ENCODE measurements around the gene ITGB1BP1. TPM values are rescaled to one million over a fixed set of nuclear protein-coding genes. Genes with fewer than 3 reads are reported as not detected.

The ITGB1BP1 gene
- total and polyA plus RNA-seq, 9 of the 15 experiments (the other 6 are each of a cell fraction or from before 2014, with no cell fraction given): 37.8 to 95.3 (median 50.4) TPM

DNA sequence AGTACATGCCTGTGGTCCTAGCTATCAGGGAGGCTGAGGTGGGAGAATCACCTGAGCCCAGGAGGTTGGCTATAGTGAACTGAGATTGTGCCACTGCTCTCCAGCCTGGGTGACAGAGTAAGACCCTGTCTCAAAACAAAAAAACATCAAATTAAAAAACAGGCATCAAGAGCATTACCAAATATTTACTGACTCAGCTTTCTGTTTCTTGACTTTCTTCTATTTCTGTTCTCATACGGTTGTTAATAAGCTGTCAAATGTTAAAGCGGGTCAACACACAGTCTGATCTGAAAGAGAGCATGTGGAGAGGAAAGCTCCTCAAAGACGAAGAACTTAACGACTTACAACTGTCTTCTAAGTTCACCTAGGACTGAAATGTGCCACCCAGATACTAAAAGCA lies 59.0 kb downstream of the ITGB1BP1 start:
- intact Hi-C loops (cut with micrococcal nuclease) (no loop called here), in situ Hi-C loops (cut with MboI) (no loop called here)
- 21% methylated on average over 4 of the region's 4 CpGs for WGBS (ENCODE audit: insufficient coverage, low coverage, missing lambda C conversion rate)
- Histone ChIP-seq H4K20me1 (replicated peaks; ENCODE audit: control insufficient read depth, insufficient read depth, low read length) (no peaks in the 10 kb centered on the region), H3K4me3 (no peak overlapping the region), H3K27ac (ENCODE audit: extremely low read depth, low read depth, low read length) (no peak overlapping the region), H3K4me1 (replicated peaks in 1 of 2; ENCODE audit: control insufficient read depth in 2 of 2, insufficient read depth in 2 of 2, low read length in 2 of 2) (no peaks in the 10 kb centered on the region), H3K36me3 (ENCODE audit: control insufficient read depth, insufficient read depth, low read length) (no peaks in the 10 kb centered on the region), H3K9ac (ENCODE audit: insufficient read depth in 1 of 2, low read depth in 2 of 2, low read length in 2 of 2) (no peak overlapping the region), H3K9me3 (replicated peaks; ENCODE audit: control insufficient read depth, insufficient read depth, low read depth, low read length) (no peaks in the 10 kb centered on the region), H3K27me3 (ENCODE audit: control insufficient read depth in 2 of 2, insufficient read depth in 2 of 2, low read length in 2 of 2) (peaks cover 0 to 15% of the 10 kb centered on the region in 2 experiments; a peak in 3 of 5 replicates), H2AFZ (ENCODE audit: low read depth, low read length) (no peak overlapping the region), H3K4me2 (ENCODE audit: insufficient read depth, low read length) (no peak overlapping the region), H3K79me2 (ENCODE audit: control insufficient read depth, insufficient read depth, low read length) (no peaks in the 10 kb centered on the region), H3K9me1 (ENCODE audit: control insufficient read depth, insufficient read depth, low read length) (no peaks in the 10 kb centered on the region)
- ChIA-PET CTCF (ENCODE audit: low intra/inter-chr PET ratio) (no interaction called here), POLR2A (interaction anchor here (1.3 to 1.4 kb wide), 3 partner anchors 12 to 222 kb away, joined by 3 read pairs; no protein-coding TSS in a partner anchor)
- FAIRE-seq (peak; percentile 11), DNase-seq (ENCODE audit: extremely low read depth in 1 of 4, low spot score in 3 of 4) (no peak), ATAC-seq (no peak)
- TF ChIP-seq HIVEP1 (CRISPR knock-in tag; IDR thresholded peaks at IDR 0.05) (no peak), MAFG (tag; conservative IDR thresholded peaks at IDR 0.05) (peak; percentile 40; the same call in 1 of the 2 replicates), ZNF696 (CRISPR knock-in tag; conservative IDR thresholded peaks at IDR 0.05) (no peak), ZNF12 (CRISPR knock-in tag; IDR thresholded peaks at IDR 0.05) (no peak), C11orf30 (IDR thresholded peaks at IDR 0.05; ENCODE audit: low read depth) (peak; percentile 64; the same call in 1 of the 2 replicates), MAFF (IDR thresholded peaks at IDR 0.05; ENCODE audit: low read length) (peak; percentile 8; the same call in 1 of the 2 replicates), ZNF316 (IDR thresholded peaks at IDR 0.05) (peak; percentile 79)
- no TSS peak for BruUV-seq (replicated peaks)

DNA sequence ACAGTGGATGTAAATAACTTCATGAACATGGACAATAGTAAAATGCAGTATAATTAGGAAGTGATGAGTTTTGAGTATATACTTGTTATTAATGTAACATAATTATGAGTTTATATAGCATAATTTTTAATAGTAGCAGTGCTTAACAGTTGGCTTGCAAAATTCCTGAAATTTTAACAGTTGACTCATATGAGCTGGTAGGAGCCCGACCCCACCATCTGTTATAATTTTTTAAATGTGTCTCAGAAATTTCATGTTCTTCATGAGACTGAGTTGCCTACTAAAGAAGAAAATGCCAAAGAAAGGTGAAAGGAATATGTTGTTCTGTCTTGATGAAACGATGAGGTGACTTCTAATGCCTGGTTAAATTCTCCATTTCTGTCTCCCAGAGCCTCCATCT lies 62.6 kb downstream of the ITGB1BP1 start:
- 15% methylated on average over 2 of the region's 2 CpGs for WGBS (ENCODE audit: insufficient coverage, low coverage, missing lambda C conversion rate)
- H3K9me1 ChIP-seq (ENCODE audit: control insufficient read depth, insufficient read depth, low read length): no peaks in the 10 kb centered on the region

More for the DNA sequence above, 62.6 kb downstream of the ITGB1BP1 start:
- Histone ChIP-seq H3K27ac (ENCODE audit: extremely low read depth, low read depth, low read length) (no peak overlapping the region), H3K4me1 (replicated peaks in 1 of 2; ENCODE audit: control insufficient read depth in 2 of 2, insufficient read depth in 2 of 2, low read length in 2 of 2) (no peaks in the 10 kb centered on the region), H3K27me3 (ENCODE audit: control insufficient read depth in 2 of 2, insufficient read depth in 2 of 2, low read length in 2 of 2) (peaks cover 5 to 11% of the 10 kb centered on the region in 2 experiments; a peak in 4 of 5 replicates), H3K9ac (ENCODE audit: insufficient read depth in 1 of 2, low read depth in 2 of 2, low read length in 2 of 2) (no peak overlapping the region), H4K20me1 (replicated peaks; ENCODE audit: control insufficient read depth, insufficient read depth, low read length) (no peaks in the 10 kb centered on the region), H3K4me2 (ENCODE audit: insufficient read depth, low read length) (no peak overlapping the region), H3K79me2 (ENCODE audit: control insufficient read depth, insufficient read depth, low read length) (no peaks in the 10 kb centered on the region), H3K36me3 (ENCODE audit: control insufficient read depth, insufficient read depth, low read length) (no peaks in the 10 kb centered on the region), H3K4me3 (no peak overlapping the region), H3K9me3 (replicated peaks; ENCODE audit: control insufficient read depth, insufficient read depth, low read depth, low read length) (no peaks in the 10 kb centered on the region), H2AFZ (ENCODE audit: low read depth, low read length) (no peak overlapping the region)
- ChIA-PET POLR2A (interaction anchor here (1.4 kb wide), 1 partner anchor 18 kb away, joined by 3 read pairs; no protein-coding TSS in a partner anchor), CTCF (ENCODE audit: low intra/inter-chr PET ratio) (no interaction called here)
- TF ChIP-seq NBN (IDR thresholded peaks at IDR 0.05; ENCODE audit: low read depth) (no peak), HDAC6 (IDR thresholded peaks at IDR 0.05; ENCODE audit: low read depth, low read length) (no peak), POLR2H (tag; IDR thresholded peaks at IDR 0.05; ENCODE audit: low read depth) (no peak), NEUROD1 (IDR thresholded peaks at IDR 0.05; ENCODE audit: borderline replicate concordance, low read depth, low read length, partially characterized antibody) (no peak), GTF2F1 (IDR thresholded peaks at IDR 0.05; ENCODE audit: low read depth, low read length) (no peak), NFATC3 (IDR thresholded peaks at IDR 0.05) (no peak), RBM14 (IDR thresholded peaks at IDR 0.05; ENCODE audit: borderline replicate concordance, insufficient read depth, low read depth, low read length) (no peak), HIVEP1 (CRISPR knock-in tag; IDR thresholded peaks at IDR 0.05) (no peak), CBFA2T2 (conservative IDR thresholded peaks at IDR 0.05) (no peak)
- TF ChIP-seq, protein P1, sequence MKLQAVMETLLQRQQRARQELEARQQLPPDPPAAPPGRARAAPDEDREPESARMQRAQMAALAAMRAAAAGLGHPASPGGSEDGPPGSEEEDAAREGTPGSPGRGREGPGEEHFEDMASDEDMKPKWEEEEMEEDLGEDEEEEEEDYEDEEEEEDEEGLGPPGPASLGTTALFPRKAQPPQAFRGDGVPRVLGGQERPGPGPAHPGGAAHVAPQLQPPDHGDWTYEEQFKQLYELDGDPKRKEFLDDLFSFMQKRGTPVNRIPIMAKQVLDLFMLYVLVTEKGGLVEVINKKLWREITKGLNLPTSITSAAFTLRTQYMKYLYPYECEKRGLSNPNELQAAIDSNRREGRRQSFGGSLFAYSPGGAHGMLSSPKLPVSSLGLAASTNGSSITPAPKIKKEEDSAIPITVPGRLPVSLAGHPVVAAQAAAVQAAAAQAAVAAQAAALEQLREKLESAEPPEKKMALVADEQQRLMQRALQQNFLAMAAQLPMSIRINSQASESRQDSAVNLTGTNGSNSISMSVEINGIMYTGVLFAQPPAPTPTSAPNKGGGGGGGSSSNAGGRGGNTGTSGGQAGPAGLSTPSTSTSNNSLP (IDR thresholded peaks at IDR 0.05; ENCODE audit: borderline replicate concordance, low read depth, low read length): no peak
- intact Hi-C loops (cut with micrococcal nuclease): no loop called here
- BruUV-seq (replicated peaks): no TSS peak
- DNase-seq (ENCODE audit: extremely low read depth in 1 of 4, low spot score in 3 of 4): no peak
- FAIRE-seq: no peak
- no peak for ATAC-seq
- in situ Hi-C loops (cut with MboI): no loop called here
